Stimulated activated CD4-positive, alpha-beta T cell treated with anti-CD3 and anti-CD28 coated beads, Interleukin-15, amount 100 ng/mL, for 48 hours (primary cell): Measurements from ENCODE around the gene KLHL17.

Experiments
- DNase-seq, 2 donors: peaks; one replicate each; pipeline ENCODE4 v3.0.0-alpha.2; 2020; ENCODE audit warnings: low read depth in 2 of 2

The KLHL17 gene

GRCh38 chr1:960363-961131, at the start of gene KLHL17:
Gene KLHL17 (plus strand): TSS chr1:960584. CDS start chr1:960694, 110 bp downstream.
- DNase-seq: peak; percentile 68 to 81

- no peak for DNase-seq
These were observed 49.3 kb upstream of the KLHL17 start for GRCh38 chr1:910881-911721.

- DNase-seq: no peak
These were observed 48.3 kb upstream of the KLHL17 start for GRCh38 chr1:911875-912739.

GRCh38 chr1:912740-913301, 47.6 kb upstream of the KLHL17 start:
- no peak for DNase-seq

- no peak for DNase-seq
These were observed 46.8 kb upstream of the KLHL17 start for GRCh38 chr1:913491-914130.

- DNase-seq: no peak
These were observed 46.1 kb upstream of the KLHL17 start for GRCh38 chr1:914131-914890.

GRCh38 chr1:914891-915280, 45.5 kb upstream of the KLHL17 start:
- DNase-seq: no peak

- no peak for DNase-seq
These were observed 44.9 kb upstream of the KLHL17 start for GRCh38 chr1:915295-916172.

- DNase-seq: no peak
These were observed 44.0 kb upstream of the KLHL17 start for GRCh38 chr1:916173-917075.

GRCh38 chr1:917076-917459, 43.3 kb upstream of the KLHL17 start:
- DNase-seq: no peak

- no peak for DNase-seq
These were observed 42.8 kb upstream of the KLHL17 start for GRCh38 chr1:917466-918091.

- DNase-seq: no peak
These were observed 42.0 kb upstream of the KLHL17 start for GRCh38 chr1:918353-918752.

- no peak for DNase-seq
These were observed 41.5 kb upstream of the KLHL17 start for GRCh38 chr1:918843-919242.

GRCh38 chr1:919271-919872, 41.0 kb upstream of the KLHL17 start:
- DNase-seq: no peak

- DNase-seq: no peak
These were observed 40.4 kb upstream of the KLHL17 start for GRCh38 chr1:920010-920409.

GRCh38 chr1:920521-920920, 39.9 kb upstream of the KLHL17 start:
- no peak for DNase-seq

- DNase-seq: no peak
These were observed 39.2 kb upstream of the KLHL17 start for GRCh38 chr1:921011-921837.
